M059J (cell line): ENCODE results near the gene PTGR3. TPM values are rescaled to one million over a fixed set of nuclear protein-coding genes. Genes with fewer than 3 reads are reported as not detected.
A peak's percentile ranks its signal among the peaks of the same experiment; 100 is the strongest.

ENCODE experiments used
- DNase-seq: peaks from one replicate; pipeline ENCODE4 v3.0.0-alpha.2; 2012; ENCODE audit warnings: low read depth
- total RNA-seq: library from RNA; depleted of rRNA; stranded (reverse); fragments of >200 nt; shearing (Covaris generic); gene quantifications from 2 replicates; pipeline ENCODE4 v1.2.3, GENCODE V29; 2014

PTGR3 gene
- total RNA-seq, 1 experiment from 2014 or later, result 8.4 TPM

DNA sequence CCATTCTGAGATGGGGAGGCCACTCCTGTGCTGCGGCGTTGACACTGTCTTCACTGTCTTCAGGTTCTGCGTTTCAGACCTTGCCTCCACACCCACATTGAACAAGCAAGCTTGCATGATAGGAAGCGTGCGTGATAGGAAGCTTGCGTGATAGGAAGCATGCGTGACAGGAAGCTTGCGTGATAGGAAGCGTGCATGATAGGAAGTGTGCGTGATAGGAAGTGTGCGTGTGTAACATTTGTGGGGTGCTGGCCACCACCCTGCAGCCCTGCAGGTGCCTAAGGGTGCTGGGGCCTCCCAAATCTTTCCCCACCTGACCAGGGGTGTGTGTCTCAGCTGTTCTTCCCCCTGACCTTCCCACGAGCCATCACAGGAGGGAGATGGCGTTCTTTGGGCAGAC is 27.0 kb upstream of the PTGR3 start:
- no peak for DNase-seq

DNA sequence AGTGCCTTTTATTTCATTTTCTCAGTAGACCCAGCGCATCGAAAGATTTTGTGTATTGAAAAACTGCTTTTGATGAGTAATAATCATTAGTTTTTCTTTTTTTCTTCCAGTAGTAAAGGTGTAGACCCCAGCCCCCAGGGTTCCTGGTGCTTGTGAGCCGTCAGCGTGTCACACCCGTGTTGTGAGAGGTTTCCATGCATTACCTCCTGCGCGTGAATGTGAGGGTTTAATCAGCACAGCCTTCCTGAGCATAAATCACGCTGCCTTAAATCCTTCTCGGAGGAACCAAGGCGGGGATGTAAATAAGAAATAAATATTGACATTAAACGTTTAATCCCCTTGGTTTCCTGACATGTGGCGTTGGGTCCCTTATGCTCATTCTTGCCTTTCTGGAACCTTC is 26.0 kb upstream of the PTGR3 start:
- DNase-seq, result no peak

DNA sequence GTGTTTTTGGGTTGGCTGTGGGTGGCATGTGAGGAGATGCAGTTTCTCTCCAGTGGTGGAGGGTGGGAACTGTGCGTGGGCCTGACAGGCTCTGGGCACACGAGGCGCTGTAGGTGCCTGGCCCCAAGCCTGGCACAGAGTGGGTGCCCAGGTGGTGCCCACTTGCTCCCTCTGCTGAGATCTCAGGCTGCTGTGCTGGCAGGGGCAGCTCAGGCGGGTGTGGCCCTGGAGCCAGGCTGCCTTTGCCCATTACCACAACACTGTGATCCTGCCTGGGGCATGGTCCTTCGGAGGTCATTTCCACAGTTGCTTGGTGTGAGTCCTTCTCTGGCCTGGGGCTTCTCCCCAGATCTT is 22.1 kb upstream of the PTGR3 start:
- no peak for DNase-seq

DNA sequence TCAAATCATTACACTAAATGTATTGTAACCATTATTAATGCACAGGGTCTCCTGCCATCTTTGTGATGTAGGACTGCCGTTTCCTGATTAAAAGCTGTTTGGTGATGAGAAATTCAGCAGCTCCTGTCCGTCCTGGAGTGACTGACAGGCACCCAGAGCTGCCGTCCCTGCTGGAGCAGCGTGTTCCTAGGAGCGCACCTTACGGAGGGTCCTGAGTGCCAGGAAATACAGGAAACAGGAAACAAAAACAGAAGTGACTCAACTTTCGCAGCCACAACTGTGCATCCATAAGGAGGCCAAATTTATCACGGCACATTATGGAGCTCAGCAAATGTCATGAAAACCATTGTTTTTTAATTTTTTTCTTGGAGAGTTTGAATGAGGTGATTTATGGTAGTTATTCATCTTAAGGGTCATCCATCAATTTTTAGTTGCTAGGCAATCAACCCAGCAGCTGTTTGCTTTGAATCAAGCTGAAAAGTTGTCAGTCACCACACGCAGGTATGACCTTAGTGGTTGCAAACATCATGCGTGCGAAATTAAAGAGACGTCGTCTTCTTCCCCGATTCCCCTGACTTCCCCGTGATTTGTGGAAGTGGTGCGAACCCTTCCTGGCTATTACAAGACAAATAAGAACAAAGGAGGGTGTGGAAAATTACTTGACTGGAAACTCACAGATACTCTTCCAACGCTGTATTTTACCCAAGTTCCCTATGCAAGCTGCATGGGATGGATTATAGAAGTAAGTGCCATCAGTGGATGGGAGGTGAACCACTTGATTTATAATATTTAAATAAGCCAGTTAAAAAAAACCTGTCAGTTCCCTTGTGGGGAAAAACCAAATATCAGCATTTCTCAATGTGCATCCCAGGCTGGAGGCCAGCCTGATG is 21.5 kb upstream of the PTGR3 start:
- no peak for DNase-seq

DNA sequence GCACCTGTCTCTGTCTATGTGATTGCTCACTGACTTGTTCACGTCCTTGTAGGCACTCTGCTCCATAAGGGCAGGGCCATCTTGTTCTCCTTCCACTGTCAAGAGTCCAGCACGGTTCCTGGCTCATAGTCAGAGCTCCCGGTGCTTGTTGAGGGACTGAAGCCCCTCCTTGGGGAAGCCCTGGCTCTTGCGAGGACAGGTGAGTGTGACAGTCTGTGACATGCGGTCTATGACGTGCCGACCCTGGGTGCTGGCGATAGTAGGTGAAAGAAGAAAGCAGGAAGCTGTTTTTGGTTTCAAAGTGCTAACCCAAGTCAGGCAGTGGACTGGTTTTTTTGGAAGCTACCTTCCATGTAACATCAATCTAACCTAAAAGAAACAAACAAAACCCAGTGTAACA is 20.5 kb upstream of the PTGR3 start:
- no peak for DNase-seq

DNA sequence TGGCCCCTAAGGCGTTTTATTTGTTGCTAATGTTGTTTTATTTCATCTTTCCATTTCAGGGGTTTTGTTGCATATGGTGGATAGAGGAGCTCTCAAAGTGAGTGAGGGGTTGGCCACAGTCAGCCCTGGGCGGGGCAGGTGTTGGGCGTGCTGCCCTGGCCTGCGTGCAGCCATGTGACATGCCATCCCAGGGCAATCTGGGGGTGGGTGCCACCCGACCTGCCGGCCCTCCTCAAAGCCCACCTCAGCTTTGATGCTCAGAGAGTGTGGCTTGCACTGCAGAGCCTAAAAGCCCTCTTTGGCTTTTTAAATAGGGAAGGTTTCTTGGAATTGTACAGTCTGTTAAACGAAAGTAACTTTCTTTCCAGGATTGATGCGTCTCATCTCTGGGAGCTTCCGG is 20.0 kb upstream of the PTGR3 start:
- no peak for DNase-seq

DNA sequence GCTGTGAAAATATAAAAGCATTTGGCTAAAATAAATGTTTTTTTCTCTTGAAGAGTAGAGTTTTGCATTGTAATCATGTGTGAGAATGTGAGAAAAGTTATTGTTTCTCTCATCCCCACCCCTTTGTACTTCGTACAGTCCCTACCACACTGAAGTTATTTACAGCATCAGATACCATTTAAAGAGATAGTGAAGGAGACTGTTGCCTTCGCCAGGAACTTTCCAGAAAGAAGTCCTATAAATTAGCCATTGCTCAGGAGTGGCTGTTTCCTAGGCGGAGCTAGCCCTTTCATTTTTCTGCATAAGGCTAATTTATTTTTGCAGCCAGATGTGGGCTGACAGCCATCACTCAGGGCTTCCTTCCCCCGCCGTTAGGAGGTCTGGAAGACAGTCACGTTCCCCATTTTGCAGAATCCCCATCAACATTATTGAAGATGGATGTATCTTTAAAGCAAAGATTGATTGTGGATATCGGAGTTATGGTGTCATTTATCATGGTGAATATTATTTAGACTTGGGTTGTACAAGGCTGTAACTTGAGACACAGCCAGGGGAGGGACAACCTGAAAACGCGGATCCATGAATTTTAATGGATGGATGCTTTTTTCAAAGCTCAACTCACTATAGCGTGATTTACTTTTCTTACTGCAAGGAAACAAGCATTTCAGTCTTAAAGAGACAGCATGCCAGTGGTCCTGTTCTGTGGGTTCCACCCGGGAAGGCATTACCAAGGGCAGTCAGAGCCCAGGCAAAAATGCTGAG is 18.8 kb upstream of the PTGR3 start:
- DNase-seq, result no peak

DNA sequence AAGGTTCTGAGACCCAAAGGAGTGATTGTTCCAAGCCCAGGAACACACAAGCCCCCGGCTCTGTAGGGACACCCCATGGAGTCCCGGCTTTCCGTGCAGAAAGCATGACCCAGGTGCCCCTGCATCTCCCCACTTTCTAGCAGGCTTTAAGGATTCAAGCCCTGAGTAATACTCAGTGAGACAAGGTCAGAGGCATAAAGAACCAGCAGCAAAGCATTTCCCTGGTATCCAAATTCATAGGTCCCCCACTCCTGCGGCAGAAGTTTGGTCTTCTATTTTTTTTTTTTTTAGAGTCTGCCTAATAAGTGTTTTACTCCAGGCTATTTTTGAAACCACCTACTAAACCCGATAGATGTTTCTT is 18.0 kb upstream of the PTGR3 start:
- DNase-seq, result no peak

DNA sequence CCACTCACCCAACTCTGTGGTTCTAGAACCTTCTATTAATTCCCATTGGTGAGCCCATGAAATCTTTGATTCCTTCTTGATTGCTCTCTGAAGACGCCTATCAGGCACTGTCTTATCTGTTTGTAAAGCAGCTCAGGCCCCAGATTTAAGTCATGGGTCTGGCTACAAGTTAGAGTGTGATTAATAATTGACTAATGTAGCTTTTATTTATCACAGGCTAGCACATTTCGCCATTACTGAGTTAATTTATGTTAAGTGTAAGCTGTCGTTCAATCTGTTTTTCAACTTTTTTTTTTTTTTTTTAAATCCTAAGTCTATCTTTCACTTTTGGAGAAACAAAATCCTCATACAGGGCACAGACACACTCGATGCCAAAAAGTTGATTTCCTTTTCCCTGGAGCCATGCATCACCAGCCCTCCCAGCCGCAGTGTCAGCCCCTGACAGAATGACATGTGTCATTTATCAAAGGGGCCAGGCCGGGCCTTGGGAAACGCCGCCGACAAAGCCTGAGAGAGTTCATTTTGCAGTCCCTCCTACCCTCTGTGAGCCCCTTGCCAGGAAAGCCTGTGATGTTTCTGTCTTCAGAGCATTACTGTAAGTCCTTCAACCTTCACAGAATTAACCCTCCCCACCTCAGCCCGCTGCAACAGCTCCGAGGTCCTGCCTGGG is 17.5 kb upstream of the PTGR3 start:
- no peak for DNase-seq

DNA sequence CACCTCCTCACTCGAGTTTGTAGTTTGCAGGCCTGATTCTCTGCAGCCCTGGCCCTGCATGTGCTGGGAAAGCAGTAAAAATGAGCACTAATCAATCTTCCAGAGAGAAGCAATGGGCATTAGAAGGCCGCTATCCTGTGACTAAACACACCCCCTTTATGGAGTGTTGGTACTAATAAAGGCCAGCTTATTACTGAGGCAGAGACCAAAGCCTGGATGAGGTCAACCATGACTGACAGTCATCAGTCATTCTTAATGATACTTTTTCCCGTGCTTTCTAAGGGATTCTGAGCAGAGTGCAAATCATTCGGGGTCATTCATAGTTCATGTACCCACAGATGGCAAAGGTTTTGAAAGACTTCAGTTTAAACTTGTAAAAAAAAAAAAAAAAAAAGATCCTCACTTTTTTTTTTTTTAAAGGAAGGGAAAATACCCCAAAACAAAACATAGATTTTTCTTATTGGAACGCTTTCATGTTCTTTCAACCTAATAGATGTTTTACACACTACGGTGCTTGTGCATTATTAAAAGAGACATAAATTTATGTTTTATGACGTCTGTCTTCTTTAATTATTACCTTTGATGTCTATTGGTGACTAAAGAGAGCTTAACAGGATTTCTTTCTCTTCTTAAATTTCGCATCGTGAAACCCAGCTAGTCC is 14.9 kb upstream of the PTGR3 start:
- peak; percentile 65 for DNase-seq

DNA sequence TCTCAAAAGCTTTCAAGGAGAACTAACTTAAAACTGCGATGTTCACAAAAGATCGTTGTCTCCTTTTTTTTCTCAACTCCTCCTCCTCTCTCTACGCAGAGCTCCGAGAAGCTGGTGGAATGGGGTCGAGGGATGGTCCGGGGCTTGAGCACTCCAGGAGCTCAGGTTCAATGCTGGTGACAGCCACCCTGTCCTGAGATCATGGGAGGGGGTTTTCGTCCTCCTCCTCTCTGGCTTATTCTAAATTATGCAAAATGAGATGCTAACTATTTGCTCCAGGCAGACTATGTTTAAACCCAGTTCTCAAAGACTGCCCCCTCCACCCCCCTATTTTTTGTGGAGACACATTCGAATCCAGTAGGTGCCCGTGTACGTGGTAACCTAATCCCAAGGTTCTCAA is 13.5 kb upstream of the PTGR3 start:
- no peak for DNase-seq

DNA sequence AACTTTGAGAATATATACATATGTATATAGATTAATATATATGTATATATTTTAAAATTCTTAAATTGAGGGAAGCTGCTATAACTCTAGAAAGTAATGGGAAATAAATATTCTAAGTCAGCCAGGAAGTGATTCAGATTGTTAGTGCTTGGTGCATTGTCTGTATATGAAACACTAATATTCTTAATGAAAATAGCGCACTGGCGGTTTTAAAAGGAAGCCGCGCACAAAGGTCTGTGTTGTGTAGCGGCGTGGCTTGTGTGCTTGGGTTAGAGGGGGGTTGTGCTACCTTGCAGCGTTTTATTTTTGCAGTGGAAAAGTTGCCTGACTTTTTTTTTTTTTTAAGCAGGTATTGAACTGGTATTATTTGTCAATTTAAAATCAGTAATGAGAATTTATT is 13.0 kb upstream of the PTGR3 start:
- DNase-seq, result no peak

DNA sequence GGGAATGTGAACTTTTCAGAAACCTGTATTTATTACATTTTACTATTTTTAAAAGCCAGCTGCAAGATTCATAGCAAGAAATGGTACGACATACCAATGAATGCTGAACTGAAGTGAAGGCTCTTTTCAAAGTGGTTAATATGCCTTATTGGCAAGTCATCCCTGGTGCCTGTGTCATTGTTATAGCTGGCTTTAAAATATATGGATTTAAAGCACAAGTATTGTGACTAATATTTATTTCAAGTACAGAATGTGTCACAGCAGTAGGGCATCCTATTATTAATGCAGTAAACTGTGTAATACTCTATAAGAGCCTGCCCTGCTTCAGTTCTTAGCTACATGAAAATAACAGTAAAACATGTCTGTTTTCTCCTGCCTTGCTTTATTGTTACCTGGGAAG is 12.5 kb upstream of the PTGR3 start:
- DNase-seq, result no peak

DNA sequence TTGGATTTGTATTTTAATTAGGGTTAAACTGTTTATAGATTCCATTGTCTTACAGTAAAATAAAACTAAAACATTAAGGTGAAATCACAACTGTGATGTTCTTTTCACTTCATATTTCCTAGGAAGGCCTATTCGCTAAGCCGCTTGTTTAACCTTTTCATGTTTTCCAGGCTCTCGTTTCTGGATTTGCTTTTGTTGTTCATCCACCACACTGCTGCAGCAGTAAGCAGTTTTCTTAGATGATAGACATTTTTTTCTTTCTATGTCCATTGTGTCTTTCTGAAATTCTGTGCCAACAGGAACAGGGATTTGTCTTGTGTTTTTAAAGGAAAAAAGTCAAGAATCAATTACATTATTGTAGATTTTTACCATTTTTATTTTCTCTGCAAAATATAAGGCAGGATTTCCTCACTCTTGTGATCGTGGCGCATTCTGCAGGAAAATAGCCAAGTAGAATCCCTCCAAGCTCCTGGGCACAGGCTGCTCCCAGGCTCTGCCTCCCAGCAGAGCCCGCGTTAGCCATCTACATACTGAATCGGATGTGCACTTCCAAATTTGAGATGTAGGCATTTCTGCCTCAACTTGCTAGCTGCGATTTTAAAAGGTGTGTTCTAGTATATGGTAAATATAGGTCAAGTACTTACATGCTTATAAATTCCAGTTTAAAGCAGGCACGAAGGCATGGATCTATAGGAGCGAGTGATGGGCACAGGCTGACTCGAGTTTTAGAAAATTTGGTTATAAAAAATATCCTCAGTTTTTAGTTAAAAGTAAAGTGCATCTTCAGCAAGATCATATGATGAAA is 11.8 kb upstream of the PTGR3 start:
- DNase-seq, result no peak

DNA sequence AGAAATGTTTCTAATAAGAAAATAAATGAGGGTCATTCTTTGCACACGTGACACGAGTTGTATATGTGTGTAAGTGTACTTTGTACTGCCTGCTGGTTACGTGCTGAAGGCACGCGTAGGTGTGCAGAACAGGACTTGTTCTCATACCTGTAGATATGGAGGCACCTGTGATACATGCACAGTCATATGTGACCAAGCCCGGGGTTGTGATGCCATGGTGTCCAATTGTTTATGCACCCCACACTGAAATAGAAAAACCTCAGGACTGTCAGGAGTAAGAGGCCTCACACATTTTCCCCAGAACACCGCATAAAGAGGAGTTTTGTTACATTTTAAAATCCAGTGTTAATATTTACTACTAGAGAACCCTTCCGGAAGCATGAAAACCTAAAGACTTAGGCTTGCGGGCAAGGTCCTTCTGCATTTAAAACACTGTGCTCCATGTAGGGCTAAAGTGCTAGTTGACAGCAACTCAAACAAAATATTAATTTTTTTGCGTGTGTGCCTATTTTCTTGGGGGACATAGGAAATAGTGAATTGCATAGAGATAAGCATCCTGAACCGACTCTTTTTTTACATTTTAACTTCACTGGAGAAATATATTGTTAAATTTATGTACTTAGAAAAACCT is 10.9 kb upstream of the PTGR3 start:
- no peak for DNase-seq

DNA sequence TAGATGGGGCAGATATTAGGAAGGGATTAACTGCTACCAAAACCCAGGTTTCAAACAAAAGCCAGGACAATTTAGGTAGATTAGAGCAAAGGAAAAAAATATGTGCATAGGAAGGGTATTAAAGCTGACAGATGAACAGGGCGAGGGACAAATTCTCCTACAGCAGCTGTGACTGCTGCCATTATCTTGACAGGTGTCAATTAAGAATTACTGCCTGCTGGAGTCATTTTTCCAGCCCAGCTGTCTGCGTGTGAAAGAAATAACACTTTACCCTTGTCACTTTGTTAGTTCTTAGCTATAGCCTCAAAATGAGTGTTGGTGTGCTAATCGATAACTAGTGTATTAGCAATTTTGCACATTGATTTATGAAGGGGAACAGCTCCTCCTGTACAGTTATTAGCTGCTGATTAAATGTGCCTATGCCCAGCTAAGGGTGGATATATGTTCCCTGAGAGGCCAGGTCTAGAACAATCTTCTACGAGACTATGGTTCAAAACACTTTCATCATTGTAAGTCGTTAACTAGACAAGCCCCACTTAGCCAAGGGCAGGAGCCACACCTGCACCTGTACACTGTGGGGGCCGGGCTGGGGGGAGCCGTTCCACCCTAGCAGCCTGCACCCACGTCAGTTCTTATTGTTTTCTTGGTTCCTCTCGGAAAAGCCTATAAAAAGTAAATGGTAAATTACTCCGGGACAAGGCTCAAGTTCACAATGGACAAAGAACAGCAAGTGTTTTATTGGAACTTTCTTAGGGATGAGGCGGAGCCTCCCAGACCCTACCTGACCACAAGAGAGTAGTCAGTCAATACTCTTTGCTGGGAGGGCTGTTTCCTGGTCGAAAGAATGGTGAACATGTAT is 9.4 kb upstream of the PTGR3 start:
- DNase-seq, result no peak

DNA sequence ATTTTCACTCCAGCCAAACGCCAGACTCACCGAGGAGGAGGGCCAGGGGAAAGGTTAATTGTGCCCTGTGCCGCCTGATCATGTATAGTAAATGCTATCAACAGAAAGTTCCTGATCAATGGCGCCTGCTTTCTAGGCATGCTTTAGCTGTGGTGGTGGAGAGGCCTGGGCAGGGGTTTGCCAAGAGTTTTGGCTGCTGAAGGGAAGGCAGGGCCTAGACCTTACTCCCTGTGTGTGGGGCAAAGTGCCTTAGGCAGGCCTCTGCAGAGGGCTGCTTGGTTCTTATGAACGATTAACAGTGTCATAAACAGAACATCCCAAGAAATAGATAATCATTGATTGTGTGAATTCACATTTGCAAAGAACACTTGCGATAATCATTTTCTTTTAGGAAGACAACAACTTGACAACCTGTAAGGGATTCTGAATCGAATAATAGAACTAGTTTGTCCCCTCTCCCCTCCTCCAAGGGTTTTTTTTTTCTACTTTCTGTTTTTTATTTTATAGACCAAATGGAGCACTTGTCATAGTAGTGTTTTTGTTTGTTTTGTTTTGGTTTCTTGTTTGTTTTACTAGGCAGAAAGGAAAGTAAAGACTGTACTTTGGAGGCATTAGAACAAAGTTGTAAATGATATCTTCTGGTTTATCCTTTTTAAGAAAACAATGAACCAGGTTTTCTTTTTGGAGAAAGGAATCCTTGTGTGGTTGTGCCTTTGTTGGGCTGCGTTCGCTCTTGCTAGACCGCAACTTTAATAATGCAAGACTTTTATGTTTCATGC is 8.2 kb upstream of the PTGR3 start:
- DNase-seq, result no peak

DNA sequence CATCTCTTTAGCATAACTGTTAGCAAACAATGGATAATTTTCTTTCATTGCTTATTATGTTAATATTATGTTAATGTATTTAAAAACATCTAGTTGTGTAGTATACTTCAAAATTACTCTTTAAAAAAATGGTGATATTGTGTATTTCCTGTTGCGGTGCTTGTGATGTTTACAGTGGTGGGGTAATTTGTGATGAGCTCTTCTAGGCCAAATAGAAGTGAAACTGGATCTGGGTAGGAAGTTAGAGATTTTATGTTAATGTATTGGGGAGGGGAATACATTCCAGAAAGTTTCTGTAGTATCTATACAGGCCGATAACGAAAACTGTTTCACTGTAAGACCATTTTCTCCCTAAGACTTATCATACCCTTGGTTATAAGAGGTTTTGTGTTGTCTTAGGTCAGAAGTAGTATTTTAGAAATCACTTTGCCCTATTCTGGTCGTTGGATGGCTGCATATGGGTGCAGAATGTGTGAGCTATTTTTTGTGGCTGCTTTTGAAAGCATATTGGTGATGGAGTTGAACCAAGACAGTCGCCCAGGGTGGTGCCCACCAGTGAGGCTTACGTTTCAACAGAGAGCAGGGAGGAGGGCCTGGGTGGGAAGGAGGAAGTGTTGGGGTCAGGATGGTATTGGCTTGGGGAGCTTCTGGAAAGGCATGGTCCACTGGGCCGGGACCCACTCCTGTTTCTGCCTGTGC is 7.4 kb upstream of the PTGR3 start:
- DNase-seq, result no peak

DNA sequence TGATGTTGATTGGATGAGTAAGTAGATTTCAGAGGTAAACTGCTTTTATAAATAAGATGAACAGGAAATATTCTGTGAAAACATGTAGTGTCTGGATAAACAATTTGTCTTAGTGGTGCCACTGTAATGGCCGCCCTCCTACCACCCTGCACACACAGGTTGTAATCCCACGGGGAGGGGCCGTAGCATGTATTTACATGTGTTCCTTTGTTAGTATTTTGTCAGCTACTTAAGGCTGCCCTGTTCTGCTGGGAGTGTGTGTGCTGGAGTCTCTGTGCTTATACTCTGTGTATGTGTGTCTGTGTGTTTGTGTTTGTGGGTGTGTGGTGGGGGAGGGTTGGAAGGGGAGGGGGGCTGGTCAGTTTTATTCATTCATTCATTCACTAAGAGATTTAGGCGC is 6.7 kb upstream of the PTGR3 start:
- no peak for DNase-seq
